NT2/D1 (cell line): Measurements from ENCODE around the gene NEUROG1.

Experiments
- SUZ12 ChIP-seq: IDR thresholded peaks from 2 replicates; pipeline ENCODE4 v1.6.1; 2011; ENCODE audit not compliant: insufficient read length, insufficient read depth; ENCODE audit errors: extremely low read depth
- YY1 ChIP-seq: IDR thresholded peaks from 2 replicates; pipeline ENCODE4 v1.6.1; 2011; ENCODE audit not compliant: insufficient read length, insufficient read depth
- ZNF274 ChIP-seq: IDR thresholded peaks from 2 replicates; pipeline ENCODE4 v1.6.1; 2011; ENCODE audit warnings: mild to moderate bottlenecking, low read depth, low read length

DNA sequence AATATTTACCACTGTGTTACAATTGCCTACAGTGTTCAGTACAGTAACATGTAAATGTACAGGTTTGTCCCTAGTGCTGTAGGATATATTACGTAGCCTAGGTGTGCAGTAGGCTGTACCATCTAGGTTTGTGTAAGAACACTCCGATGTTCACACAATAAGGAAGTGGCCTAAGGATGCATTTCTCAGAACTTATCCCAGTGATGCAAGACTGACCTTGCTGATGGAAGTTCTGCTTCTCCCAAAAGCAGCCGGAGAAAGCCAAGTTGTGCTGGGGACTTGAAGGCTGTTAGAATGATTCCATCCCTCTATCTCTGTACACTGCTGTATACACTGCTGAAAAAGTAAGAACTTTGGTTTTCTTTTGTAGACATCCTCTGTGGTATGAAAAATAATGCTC lies 21.6 kb downstream of the NEUROG1 start:
- TF ChIP-seq YY1: no peak
- no peak for TF ChIP-seq ZNF274
- TF ChIP-seq SUZ12: no peak
